Liver (tissue), 9 donors: ENCODE data around the gene TTC12. TPM values are rescaled to one million over a fixed set of nuclear protein-coding genes. Genes with fewer than 3 reads are reported as not detected.

Source experiments
- DNase-seq: peaks from one replicate; pipeline ENCODE4 v3.0.0-alpha.2; 2017; ENCODE audit warnings: low spot score
- H3K27ac ChIP-seq, 2 donors: one replicate each; pipeline ENCODE4 v1.7.0; 2013; ENCODE audit warnings: inconsistent platforms in 2 of 2, low read length in 2 of 2, control low read depth in 1 of 2, low read depth in 1 of 2, mild to moderate bottlenecking in 1 of 2
- H3K27me3 ChIP-seq, 4 donors: one replicate each; pipeline versions ENCODE4 v1.6.1 to v1.7.0; 2013; ENCODE audit warnings: low read length in 3 of 4, inconsistent platforms in 1 of 4, mild to moderate bottlenecking in 1 of 4, moderate library complexity in 1 of 4; ENCODE audit not compliant: control insufficient read depth in 4 of 4, insufficient read depth in 4 of 4
- H3K36me3 ChIP-seq, 4 donors: one replicate each; pipeline versions ENCODE4 v1.6.1 to v1.7.0; 2013; ENCODE audit warnings: low read length in 3 of 4, mild to moderate bottlenecking in 3 of 4, low read depth in 1 of 4, moderate library complexity in 1 of 4; ENCODE audit not compliant: control insufficient read depth in 4 of 4, insufficient read depth in 3 of 4
- H3K4me1 ChIP-seq, 4 donors: one replicate each; pipeline versions ENCODE4 v1.6.1 to v1.7.0; 2013; ENCODE audit warnings: low read length in 3 of 4, mild to moderate bottlenecking in 3 of 4, moderate library complexity in 1 of 4; ENCODE audit not compliant: control insufficient read depth in 4 of 4, insufficient read depth in 4 of 4
- H3K4me3 ChIP-seq, 3 donors: one replicate each; pipeline versions ENCODE4 v1.6.1 to v1.7.0; 2013; ENCODE audit warnings: low read length in 3 of 3, control low read depth in 1 of 3, low read depth in 1 of 3, mild to moderate bottlenecking in 1 of 3
- H3K9ac ChIP-seq, 2 donors: one replicate each; pipeline ENCODE4 v1.7.0; 2013; ENCODE audit warnings: low read length in 2 of 2, mild to moderate bottlenecking in 2 of 2, moderate library complexity in 2 of 2, control low read depth in 1 of 2, low read depth in 1 of 2
- H3K9me3 ChIP-seq, 4 donors: one replicate each; pipeline versions ENCODE4 v1.6.1 to v1.7.0; 2013; ENCODE audit warnings: low read length in 3 of 4; ENCODE audit not compliant: control insufficient read depth in 4 of 4
- EGR1 ChIP-seq, 2 donors: IDR thresholded peaks; 2 replicates each; pipeline ENCODE4 v1.6.1; 2016 to 2018; ENCODE audit warnings: antibody characterized with exemption in 2 of 2, low read depth in 2 of 2
- FOXA1 ChIP-seq: IDR thresholded peaks from 2 replicates; pipeline ENCODE4 v1.6.1; 2016; ENCODE audit warnings: antibody characterized with exemption
- FOXA2 ChIP-seq: IDR thresholded peaks from 2 replicates; pipeline ENCODE4 v1.6.1; 2016; ENCODE audit warnings: antibody characterized with exemption
- GABPA ChIP-seq, 2 donors: IDR thresholded peaks in 1 of 2; conservative IDR thresholded peaks in 1 of 2; 2 replicates each; pipeline ENCODE4 v1.6.1; 2016; ENCODE audit warnings: antibody characterized with exemption in 2 of 2, mild to moderate bottlenecking in 1 of 2, moderate library complexity in 1 of 2
- HNF4A ChIP-seq, 2 donors: conservative IDR thresholded peaks; 2 replicates each; pipeline ENCODE4 v1.6.1; 2016; ENCODE audit warnings: antibody characterized with exemption in 2 of 2, mild to moderate bottlenecking in 2 of 2
- HNF4G ChIP-seq: IDR thresholded peaks from 2 replicates; pipeline ENCODE4 v1.6.1; 2016; ENCODE audit warnings: antibody characterized with exemption
- JUND ChIP-seq, 2 donors: IDR thresholded peaks; 2 replicates each; pipeline ENCODE4 v1.6.1; 2016; ENCODE audit warnings: antibody characterized with exemption in 2 of 2
- MAX ChIP-seq: IDR thresholded peaks from 2 replicates; pipeline ENCODE4 v1.6.1; 2016; ENCODE audit warnings: antibody characterized with exemption
- NR2F2 ChIP-seq: IDR thresholded peaks from 2 replicates; pipeline ENCODE4 v1.6.1; 2016; ENCODE audit warnings: antibody characterized with exemption
- RAD21 ChIP-seq, 2 donors: IDR thresholded peaks; 2 replicates each; pipeline ENCODE4 v1.6.1; 2016; ENCODE audit warnings: antibody characterized with exemption in 2 of 2, mild to moderate bottlenecking in 2 of 2
- REST ChIP-seq: IDR thresholded peaks from 2 replicates; pipeline ENCODE4 v1.6.1; 2016; ENCODE audit warnings: antibody characterized with exemption, mild to moderate bottlenecking
- RXRA ChIP-seq, 2 donors: IDR thresholded peaks; 2 replicates each; pipeline ENCODE4 v1.6.1; 2017 to 2018; ENCODE audit warnings: antibody characterized with exemption in 2 of 2, mild to moderate bottlenecking in 1 of 2
- SP1 ChIP-seq: IDR thresholded peaks from 2 replicates; pipeline ENCODE4 v1.6.1; 2018; ENCODE audit warnings: antibody characterized with exemption, mild to moderate bottlenecking
- TAF1 ChIP-seq: conservative IDR thresholded peaks from 2 replicates; pipeline ENCODE4 v1.6.1; 2016; ENCODE audit warnings: antibody characterized with exemption, mild to moderate bottlenecking
- YY1 ChIP-seq: IDR thresholded peaks from 2 replicates; pipeline ENCODE4 v1.6.1; 2016; ENCODE audit warnings: antibody characterized with exemption, mild to moderate bottlenecking
- WGBS: extraction: QIAGEN DNeasy Blood & Tissue Kit; methylation state at CpG from one replicate; pipeline ENCODE4 v1.1.7; 2013; 5-methylcytosine and 5-hydroxymethylcytosine counted together
- polyA plus RNA-seq, 2 donors: library from polyadenylated mRNA; stranded (reverse) in 1 of 2; unstranded in 1 of 2; fragments of 200-250 nt in 1 of 2; fragments of >200 nt in 1 of 2; fragmentation: Nextera tagmentation in 1 of 2; extraction: Ambion mirVana in 1 of 2; gene quantifications; one replicate each; pipeline versions ENCODE4 v1.2.1 to v1.2.3, GENCODE V29; 2013 to 2015
- total RNA-seq, 2 donors: library from RNA; depleted of rRNA; stranded (reverse); fragments of >200 nt; gene quantifications; one replicate each; pipeline ENCODE4 v1.2.3, GENCODE V29; 2014
- TF ChIP-seq, protein P1 (sequence below): IDR thresholded peaks from 2 replicates; pipeline ENCODE4 v1.6.1; 2016; ENCODE audit warnings: antibody characterized with exemption
- TF ChIP-seq, protein P2 (sequence below): IDR thresholded peaks from 2 replicates; pipeline ENCODE4 v1.6.1; 2016; ENCODE audit warnings: antibody characterized with exemption
- TF ChIP-seq, protein P3 (sequence below): fragments of 150-350 bp; IDR thresholded peaks from 2 replicates; pipeline ENCODE4 v1.5.1; 2017; ENCODE audit warnings: improper control_type of control experiment, low read depth, low read length; ENCODE audit not compliant: missing input control
- donor health status: healthy.
- donor health status: healthy.
- donor health status: healthy.
- donor health status: healthy.
- donor health status: healthy.

Gene TTC12
- total and polyA plus RNA-seq, 4 donors = 2.8 to 9.0 (median 4.3) TPM

DNA sequence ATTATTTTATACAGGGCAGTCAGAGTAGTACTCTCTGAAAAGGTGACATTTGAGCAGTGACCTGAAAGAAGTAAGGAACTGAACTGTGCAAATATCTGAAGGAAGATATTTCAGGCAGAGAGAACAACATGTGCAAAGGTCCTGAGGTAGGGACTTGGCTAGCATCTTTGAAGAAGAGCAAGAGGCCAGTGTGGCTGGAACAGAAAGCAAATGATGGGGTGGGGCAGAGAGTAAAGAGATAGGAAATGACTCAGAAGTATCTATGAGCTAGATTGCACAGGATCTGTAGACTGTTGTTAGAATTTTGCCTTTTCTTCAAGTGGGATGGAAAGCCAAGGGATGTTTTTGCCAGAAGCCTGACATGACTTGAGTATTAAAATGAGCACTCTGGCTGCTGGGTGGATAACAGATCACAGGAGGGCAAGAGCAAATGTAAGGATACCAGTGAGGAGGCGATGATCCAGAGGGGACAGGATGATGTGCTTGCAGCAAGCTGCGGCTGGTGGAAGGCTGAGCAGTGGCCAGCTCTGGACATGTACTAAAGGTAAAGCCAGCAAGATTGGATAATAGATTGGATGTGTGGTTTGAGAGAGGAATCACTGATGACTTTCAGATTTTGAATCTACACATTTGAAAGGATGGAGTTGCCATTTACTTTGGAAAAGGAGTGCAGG is 33.2 kb upstream of the TTC12 start:
- Histone ChIP-seq H3K9me3 (no peaks in the 10 kb centered on the region), H3K4me1 (no peaks in the 10 kb centered on the region), H3K9ac (no peak overlapping the region), H3K4me3 (no peak overlapping the region), H3K27me3 (no peaks in the 10 kb centered on the region), H3K27ac (no peak overlapping the region), H3K36me3 (no peaks in the 10 kb centered on the region)
- WGBS = 97% methylated on average over 2 of the region's 2 CpGs
- TF ChIP-seq MAX = no peak
- no peak for TF ChIP-seq FOXA2
- no peak for TF ChIP-seq RAD21 (IDR thresholded peaks at IDR 0.05)
- no peak for TF ChIP-seq JUND (IDR thresholded peaks at IDR 0.05)
- no peak for TF ChIP-seq FOXA1
- TF ChIP-seq, protein P1, sequence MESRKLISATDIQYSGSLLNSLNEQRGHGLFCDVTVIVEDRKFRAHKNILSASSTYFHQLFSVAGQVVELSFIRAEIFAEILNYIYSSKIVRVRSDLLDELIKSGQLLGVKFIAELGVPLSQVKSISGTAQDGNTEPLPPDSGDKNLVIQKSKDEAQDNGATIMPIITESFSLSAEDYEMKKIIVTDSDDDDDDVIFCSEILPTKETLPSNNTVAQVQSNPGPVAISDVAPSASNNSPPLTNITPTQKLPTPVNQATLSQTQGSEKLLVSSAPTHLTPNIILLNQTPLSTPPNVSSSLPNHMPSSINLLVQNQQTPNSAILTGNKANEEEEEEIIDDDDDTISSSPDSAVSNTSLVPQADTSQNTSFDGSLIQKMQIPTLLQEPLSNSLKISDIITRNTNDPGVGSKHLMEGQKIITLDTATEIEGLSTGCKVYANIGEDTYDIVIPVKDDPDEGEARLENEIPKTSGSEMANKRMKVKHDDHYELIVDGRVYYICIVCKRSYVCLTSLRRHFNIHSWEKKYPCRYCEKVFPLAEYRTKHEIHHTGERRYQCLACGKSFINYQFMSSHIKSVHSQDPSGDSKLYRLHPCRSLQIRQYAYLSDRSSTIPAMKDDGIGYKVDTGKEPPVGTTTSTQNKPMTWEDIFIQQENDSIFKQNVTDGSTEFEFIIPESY = no peak
- no peak for TF ChIP-seq HNF4G
- TF ChIP-seq, protein P2, sequence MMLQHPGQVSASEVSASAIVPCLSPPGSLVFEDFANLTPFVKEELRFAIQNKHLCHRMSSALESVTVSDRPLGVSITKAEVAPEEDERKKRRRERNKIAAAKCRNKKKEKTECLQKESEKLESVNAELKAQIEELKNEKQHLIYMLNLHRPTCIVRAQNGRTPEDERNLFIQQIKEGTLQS = no peak
- TF ChIP-seq YY1 = no peak
- TF ChIP-seq SP1 = no peak
- no peak for TF ChIP-seq REST
- no peak for TF ChIP-seq NR2F2
- no peak for TF ChIP-seq EGR1 (IDR thresholded peaks at IDR 0.05; ENCODE audit: low read depth in 2 of 2)
- TF ChIP-seq GABPA (IDR thresholded peaks at IDR 0.05 in 1 of 2, conservative IDR thresholded peaks at IDR 0.05 in 1 of 2) = no peak
- TF ChIP-seq HNF4A (conservative IDR thresholded peaks at IDR 0.05) = no peak
- TF ChIP-seq, protein P3, sequence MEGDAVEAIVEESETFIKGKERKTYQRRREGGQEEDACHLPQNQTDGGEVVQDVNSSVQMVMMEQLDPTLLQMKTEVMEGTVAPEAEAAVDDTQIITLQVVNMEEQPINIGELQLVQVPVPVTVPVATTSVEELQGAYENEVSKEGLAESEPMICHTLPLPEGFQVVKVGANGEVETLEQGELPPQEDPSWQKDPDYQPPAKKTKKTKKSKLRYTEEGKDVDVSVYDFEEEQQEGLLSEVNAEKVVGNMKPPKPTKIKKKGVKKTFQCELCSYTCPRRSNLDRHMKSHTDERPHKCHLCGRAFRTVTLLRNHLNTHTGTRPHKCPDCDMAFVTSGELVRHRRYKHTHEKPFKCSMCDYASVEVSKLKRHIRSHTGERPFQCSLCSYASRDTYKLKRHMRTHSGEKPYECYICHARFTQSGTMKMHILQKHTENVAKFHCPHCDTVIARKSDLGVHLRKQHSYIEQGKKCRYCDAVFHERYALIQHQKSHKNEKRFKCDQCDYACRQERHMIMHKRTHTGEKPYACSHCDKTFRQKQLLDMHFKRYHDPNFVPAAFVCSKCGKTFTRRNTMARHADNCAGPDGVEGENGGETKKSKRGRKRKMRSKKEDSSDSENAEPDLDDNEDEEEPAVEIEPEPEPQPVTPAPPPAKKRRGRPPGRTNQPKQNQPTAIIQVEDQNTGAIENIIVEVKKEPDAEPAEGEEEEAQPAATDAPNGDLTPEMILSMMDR = no peak
- TF ChIP-seq RXRA (IDR thresholded peaks at IDR 0.05) = no peak
- TF ChIP-seq TAF1 = no peak
- no peak for DNase-seq
